ENCODE results near the gene DCTN5. TPM values are rescaled to one million over a fixed set of nuclear protein-coding genes. Genes with fewer than 3 reads are reported as not detected.
"Not testable (repeated sequence)": the region's sequence is repeated elsewhere in the genome, so short reads cannot be mapped to it uniquely, and the experiment has no call there.

The DCTN5 gene
- total and polyA plus RNA-seq, 2 donors (not counting 1 experiment from before 2014, with no cell fraction given), result 39.6 to 96.7 TPM

DNA sequence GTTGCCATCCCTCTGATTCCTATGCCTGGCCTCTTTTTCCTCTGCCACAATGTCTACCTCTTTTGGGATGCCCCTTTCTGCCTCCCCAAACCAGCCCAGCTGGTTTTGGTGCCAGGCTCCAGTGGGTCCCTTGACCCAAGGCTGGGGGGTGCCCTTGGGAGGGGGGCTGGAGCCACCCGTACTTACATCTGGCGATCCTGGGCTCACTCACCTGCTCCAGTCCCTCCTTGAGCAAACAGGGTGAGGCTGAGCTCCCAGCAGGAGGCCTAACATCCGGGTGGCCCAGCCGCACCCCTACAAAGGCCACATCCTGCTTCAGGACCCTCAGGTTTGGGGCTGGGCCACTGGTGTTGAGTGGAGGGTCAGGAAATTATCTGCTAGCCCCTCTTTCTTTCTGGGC is 70.5 kb downstream of the DCTN5 start:
- Histone ChIP-seq H3K27ac (ENCODE audit: insufficient read depth, low read length) (no peak overlapping the region), H2AFZ (ENCODE audit: low read length) (no peak overlapping the region), H3K9ac (ENCODE audit: insufficient read depth, low read length) (no peak overlapping the region), H3K9me3 (ENCODE audit: control insufficient read depth, insufficient read depth, low read depth, low read length) (no peaks in the 10 kb centered on the region), H4K20me1 (ENCODE audit: control insufficient read depth, extremely low read depth, insufficient read depth, low read length) (no peaks in the 10 kb centered on the region), H3K4me2 (ENCODE audit: extremely low read depth, insufficient read depth, low read length) (no peak overlapping the region), H3K36me3 (ENCODE audit: control insufficient read depth, insufficient read depth, low read length) (no peaks in the 10 kb centered on the region), H3K27me3 (ENCODE audit: control insufficient read depth, insufficient read depth, low read length) (peaks cover 19% of the 10 kb centered on the region), H3K79me2 (ENCODE audit: control insufficient read depth, insufficient read depth, low read length) (no peaks in the 10 kb centered on the region), H3K4me1 (ENCODE audit: control insufficient read depth, extremely low read depth, insufficient read depth, low read length) (no peaks in the 10 kb centered on the region), H3K4me3 (replicated peaks in 1 of 4; ENCODE audit: control extremely low read depth in 1 of 4, insufficient read depth in 1 of 4, low read depth in 3 of 4, low read length in 4 of 4) (no peak overlapping the region)
- TF ChIP-seq CTCF (conservative IDR thresholded peaks at IDR 0.05 in 1 of 2, IDR thresholded peaks at IDR 0.05 in 1 of 2; ENCODE audit: low read depth in 1 of 2, low read length in 2 of 2), result no peak
- no peak for TF ChIP-seq EZH2 (IDR thresholded peaks at IDR 0.05; ENCODE audit: low read length, missing control alignments)
- no peak for DNase-seq (ENCODE audit: low read depth in 2 of 2)

DNA sequence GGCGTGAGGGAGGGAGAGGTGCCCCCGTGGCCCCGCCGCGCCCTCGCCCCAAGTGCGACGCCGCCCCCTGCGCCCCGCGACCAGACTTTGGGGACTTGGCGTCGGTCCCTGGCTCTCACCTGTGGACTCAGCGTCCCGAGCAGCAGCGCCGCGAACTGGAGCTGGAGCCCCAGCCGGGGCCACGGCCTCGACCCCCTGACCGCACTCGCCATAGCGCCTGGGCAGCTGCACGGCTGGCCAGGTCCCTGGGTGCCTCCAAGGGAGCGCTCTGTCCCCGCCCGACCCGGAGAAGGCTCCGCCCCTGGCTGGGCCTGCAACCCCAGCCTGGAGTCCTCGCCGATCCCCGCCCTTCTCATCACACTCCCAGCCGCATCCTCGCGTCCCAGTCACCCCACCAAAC is 71.7 kb downstream of the DCTN5 start, which contains the start of gene ERN2:
Gene ERN2, minus strand, starts transcription at position 247 of the 400 bp plus-strand sequence. Its CDS starts 35 bp downstream, at position 212.
- no peak within 1 kb of the TSS for H3K27ac ChIP-seq (ENCODE audit: insufficient read depth, low read length)
- H3K4me3 ChIP-seq (replicated peaks in 1 of 4; ENCODE audit: control extremely low read depth in 1 of 4, insufficient read depth in 1 of 4, low read depth in 3 of 4, low read length in 4 of 4), result no peak within 1 kb of the TSS
- H3K79me2 ChIP-seq (ENCODE audit: control insufficient read depth, insufficient read depth, low read length), result no peaks in the 10 kb centered on the region
- peaks cover 24% of the 10 kb centered on the region for H3K27me3 ChIP-seq (ENCODE audit: control insufficient read depth, insufficient read depth, low read length)
- TF ChIP-seq EZH2 (IDR thresholded peaks at IDR 0.05; ENCODE audit: low read length, missing control alignments), result no peak
- TF ChIP-seq CTCF (conservative IDR thresholded peaks at IDR 0.05 in 1 of 2, IDR thresholded peaks at IDR 0.05 in 1 of 2; ENCODE audit: low read depth in 1 of 2, low read length in 2 of 2), result no peak
- H2AFZ ChIP-seq (ENCODE audit: low read length), result no peak within 1 kb of the TSS
- no peak for DNase-seq (ENCODE audit: low read depth in 2 of 2)
- H4K20me1 ChIP-seq (ENCODE audit: control insufficient read depth, extremely low read depth, insufficient read depth, low read length), result no peaks in the 10 kb centered on the region
- no peaks in the 10 kb centered on the region for H3K9me3 ChIP-seq (ENCODE audit: control insufficient read depth, insufficient read depth, low read depth, low read length)
- no peaks in the 10 kb centered on the region for H3K36me3 ChIP-seq (ENCODE audit: control insufficient read depth, insufficient read depth, low read length)
- H3K4me2 ChIP-seq (ENCODE audit: extremely low read depth, insufficient read depth, low read length), result no peak within 1 kb of the TSS
- H3K4me1 ChIP-seq (ENCODE audit: control insufficient read depth, extremely low read depth, insufficient read depth, low read length), result no peaks in the 10 kb centered on the region
- H3K9ac ChIP-seq (ENCODE audit: insufficient read depth, low read length), result no peak within 1 kb of the TSS

- Histone ChIP-seq H3K36me3 (ENCODE audit: control insufficient read depth, insufficient read depth, low read length) (no peaks in the 10 kb centered on the region), H2AFZ (ENCODE audit: low read length) (no peak overlapping the region), H4K20me1 (ENCODE audit: control insufficient read depth, extremely low read depth, insufficient read depth, low read length) (no peaks in the 10 kb centered on the region), H3K27me3 (ENCODE audit: control insufficient read depth, insufficient read depth, low read length) (peaks cover 17% of the 10 kb centered on the region), H3K27ac (ENCODE audit: insufficient read depth, low read length) (no peak overlapping the region), H3K4me1 (ENCODE audit: control insufficient read depth, extremely low read depth, insufficient read depth, low read length) (no peaks in the 10 kb centered on the region), H3K79me2 (ENCODE audit: control insufficient read depth, insufficient read depth, low read length) (no peaks in the 10 kb centered on the region), H3K4me2 (ENCODE audit: extremely low read depth, insufficient read depth, low read length) (no peak overlapping the region), H3K9ac (ENCODE audit: insufficient read depth, low read length) (no peak overlapping the region), H3K4me3 (replicated peaks in 1 of 4; ENCODE audit: control extremely low read depth in 1 of 4, insufficient read depth in 1 of 4, low read depth in 3 of 4, low read length in 4 of 4) (no peak overlapping the region), H3K9me3 (ENCODE audit: control insufficient read depth, insufficient read depth, low read depth, low read length) (no peaks in the 10 kb centered on the region)
- TF ChIP-seq CTCF (conservative IDR thresholded peaks at IDR 0.05 in 1 of 2, IDR thresholded peaks at IDR 0.05 in 1 of 2; ENCODE audit: low read depth in 1 of 2, low read length in 2 of 2) (no peak), EZH2 (IDR thresholded peaks at IDR 0.05; ENCODE audit: low read length, missing control alignments) (no peak)
- no peak for DNase-seq (ENCODE audit: low read depth in 2 of 2)
Observed at GRCh38 chr16:23716484-23716883, 75.2 kb downstream of the DCTN5 start.

- H3K79me2 ChIP-seq (ENCODE audit: control insufficient read depth, insufficient read depth, low read length); DNase-seq (ENCODE audit: low read depth in 2 of 2); H3K4me3 ChIP-seq (replicated peaks in 1 of 4; ENCODE audit: control extremely low read depth in 1 of 4, insufficient read depth in 1 of 4, low read depth in 3 of 4, low read length in 4 of 4); H3K9ac ChIP-seq (ENCODE audit: insufficient read depth, low read length); H2AFZ ChIP-seq (ENCODE audit: low read length); H3K27ac ChIP-seq (ENCODE audit: insufficient read depth, low read length); H3K4me1 ChIP-seq (ENCODE audit: control insufficient read depth, extremely low read depth, insufficient read depth, low read length); H3K36me3 ChIP-seq (ENCODE audit: control insufficient read depth, insufficient read depth, low read length); H3K9me3 ChIP-seq (ENCODE audit: control insufficient read depth, insufficient read depth, low read depth, low read length); H3K27me3 ChIP-seq (ENCODE audit: control insufficient read depth, insufficient read depth, low read length); H4K20me1 ChIP-seq (ENCODE audit: control insufficient read depth, extremely low read depth, insufficient read depth, low read length); H3K4me2 ChIP-seq (ENCODE audit: extremely low read depth, insufficient read depth, low read length): not testable (repeated sequence)
Observed at GRCh38 chr16:23722613-23723240, 81.5 kb downstream of the DCTN5 start.
